Measurements from ENCODE around the gene NME8.

GRCh38 chr7:37815671-37816371, 32.6 kb upstream of the NME8 start:
- no peak for TF ChIP-seq CTCF (conservative IDR thresholded peaks at IDR 0.05; ENCODE audit: low read length)
- no peak for TF ChIP-seq EZH2phosphoT487 (IDR thresholded peaks at IDR 0.05; ENCODE audit: borderline replicate concordance, low read depth, low read length)
